ENCODE measurements around the gene ACAP2. TPM values are rescaled to one million over a fixed set of nuclear protein-coding genes. Genes with fewer than 3 reads are reported as not detected.

Gene ACAP2
- total and polyA plus RNA-seq, 12 donors, result 4.3 to 26.7 (median 15.0) TPM

GRCh38 chr3:195397524-195397923 is 45.3 kb downstream of the ACAP2 start:
- Histone ChIP-seq H3K27me3 (no peaks in the 10 kb centered on the region), H3K4me1 (peaks cover 0 to 36% (median 27%) of the 10 kb centered on the region in 9 donors), H3K27ac (no peak overlapping the region), H3K4me3 (no peak overlapping the region), H3K9me3 (no peaks in the 10 kb centered on the region), H3K36me3 (no peaks in the 10 kb centered on the region)
- DNase-seq, result no peak
- intact Hi-C loops (cut with DNase I), result no loop called here
- 76 to 77% methylated on average over 3 of the region's 3 CpGs for WGBS, 2 donors
- ATAC-seq, result no peak
- no peak for TF ChIP-seq CTCF (IDR thresholded peaks at IDR 0.05)

- no peak for TF ChIP-seq CTCF (IDR thresholded peaks at IDR 0.05)
- H3K27ac ChIP-seq, result no peak overlapping the region
- DNase-seq, result no peak
- no peak overlapping the region for H3K4me3 ChIP-seq
- ATAC-seq, result no peak
- H3K27me3 ChIP-seq, result no peaks in the 10 kb centered on the region
- 97 to 99% methylated on average over 4 of the region's 4 CpGs for WGBS, 2 donors
- intact Hi-C loops (cut with DNase I), result no loop called here
- H3K4me1 ChIP-seq, result peaks cover 0 to 36% (median 27%) of the 10 kb centered on the region in 9 donors
- no peaks in the 10 kb centered on the region for H3K9me3 ChIP-seq
- peaks cover 0 to 16% (median 0%) of the 10 kb centered on the region in 9 donors for H3K36me3 ChIP-seq
These were observed 47.5 kb downstream of the ACAP2 start for GRCh38 chr3:195395208-195395816.

DNA sequence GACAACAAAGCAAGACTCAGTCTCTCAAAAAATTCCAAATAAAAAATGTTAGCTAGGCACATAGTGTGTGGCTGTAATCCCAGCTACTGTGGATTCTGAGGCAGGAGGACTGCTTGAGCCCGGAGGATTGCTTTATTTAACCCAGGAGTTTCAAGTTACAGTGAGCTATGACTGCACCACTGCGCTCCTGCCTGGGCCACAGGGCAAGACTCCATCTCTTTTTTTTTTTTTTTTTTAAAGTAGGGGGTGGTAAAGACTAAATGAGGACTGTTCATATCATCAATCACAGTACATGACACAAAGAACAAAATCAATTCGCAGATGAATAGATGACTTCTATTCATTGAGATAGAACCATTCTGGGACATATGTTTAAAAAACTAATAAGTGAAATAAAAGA is 48.1 kb downstream of the ACAP2 start:
- no peak for DNase-seq
- intact Hi-C loops (cut with DNase I), result no loop called here
- no peaks in the 10 kb centered on the region for H3K27me3 ChIP-seq
- TF ChIP-seq CTCF (IDR thresholded peaks at IDR 0.05), result no peak
- H3K27ac ChIP-seq, result no peak overlapping the region
- peaks cover 0 to 21% (median 0%) of the 10 kb centered on the region in 9 donors for H3K36me3 ChIP-seq
- ATAC-seq, result no peak
- peaks cover 0 to 36% (median 27%) of the 10 kb centered on the region in 9 donors for H3K4me1 ChIP-seq
- 81 to 86% methylated on average over 3 of the region's 3 CpGs for WGBS, 2 donors
- no peak overlapping the region for H3K4me3 ChIP-seq
- H3K9me3 ChIP-seq, result no peaks in the 10 kb centered on the region

DNA sequence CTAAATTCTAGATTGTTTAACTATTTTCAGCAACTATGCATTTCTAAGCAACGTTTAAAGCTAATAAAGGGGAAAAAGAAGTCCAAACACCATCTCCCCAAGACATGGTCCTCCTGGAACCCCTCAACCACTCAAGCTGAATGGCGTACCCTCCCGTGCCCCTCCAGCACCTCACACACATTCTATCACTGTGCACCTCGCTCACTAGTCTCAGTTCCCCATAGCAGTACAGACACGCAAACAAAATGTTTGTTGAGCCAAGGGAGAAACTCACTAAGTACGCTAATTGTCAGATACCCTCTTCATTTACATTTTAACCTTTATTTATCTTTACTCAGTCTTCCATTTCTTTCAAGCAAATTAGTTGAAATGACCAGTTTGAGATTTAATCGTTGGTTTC is 48.8 kb downstream of the ACAP2 start:
- no peak for TF ChIP-seq CTCF (IDR thresholded peaks at IDR 0.05)
- WGBS, 2 donors, result 93 to 96% methylated on average over 7 of the region's 7 CpGs
- H3K4me3 ChIP-seq, result no peak overlapping the region
- no peaks in the 10 kb centered on the region for H3K27me3 ChIP-seq
- no peak for ATAC-seq
- intact Hi-C loops (cut with DNase I), result no loop called here
- peaks cover 0 to 28% (median 0%) of the 10 kb centered on the region in 9 donors for H3K36me3 ChIP-seq
- no peak for DNase-seq
- H3K4me1 ChIP-seq, result peaks cover 0 to 36% (median 27%) of the 10 kb centered on the region in 9 donors
- H3K27ac ChIP-seq, result no peak overlapping the region
- no peaks in the 10 kb centered on the region for H3K9me3 ChIP-seq

Measured in heart right ventricle (tissue), 16 donors.